Right forelimb (tissue), 1 donor: ENCODE results near the gene PNPLA5.

ENCODE experiments used
- DNase-seq: peaks from one replicate; pipeline ENCODE4 v3.0.0-alpha.2; 2018

Gene PNPLA5

DNA sequence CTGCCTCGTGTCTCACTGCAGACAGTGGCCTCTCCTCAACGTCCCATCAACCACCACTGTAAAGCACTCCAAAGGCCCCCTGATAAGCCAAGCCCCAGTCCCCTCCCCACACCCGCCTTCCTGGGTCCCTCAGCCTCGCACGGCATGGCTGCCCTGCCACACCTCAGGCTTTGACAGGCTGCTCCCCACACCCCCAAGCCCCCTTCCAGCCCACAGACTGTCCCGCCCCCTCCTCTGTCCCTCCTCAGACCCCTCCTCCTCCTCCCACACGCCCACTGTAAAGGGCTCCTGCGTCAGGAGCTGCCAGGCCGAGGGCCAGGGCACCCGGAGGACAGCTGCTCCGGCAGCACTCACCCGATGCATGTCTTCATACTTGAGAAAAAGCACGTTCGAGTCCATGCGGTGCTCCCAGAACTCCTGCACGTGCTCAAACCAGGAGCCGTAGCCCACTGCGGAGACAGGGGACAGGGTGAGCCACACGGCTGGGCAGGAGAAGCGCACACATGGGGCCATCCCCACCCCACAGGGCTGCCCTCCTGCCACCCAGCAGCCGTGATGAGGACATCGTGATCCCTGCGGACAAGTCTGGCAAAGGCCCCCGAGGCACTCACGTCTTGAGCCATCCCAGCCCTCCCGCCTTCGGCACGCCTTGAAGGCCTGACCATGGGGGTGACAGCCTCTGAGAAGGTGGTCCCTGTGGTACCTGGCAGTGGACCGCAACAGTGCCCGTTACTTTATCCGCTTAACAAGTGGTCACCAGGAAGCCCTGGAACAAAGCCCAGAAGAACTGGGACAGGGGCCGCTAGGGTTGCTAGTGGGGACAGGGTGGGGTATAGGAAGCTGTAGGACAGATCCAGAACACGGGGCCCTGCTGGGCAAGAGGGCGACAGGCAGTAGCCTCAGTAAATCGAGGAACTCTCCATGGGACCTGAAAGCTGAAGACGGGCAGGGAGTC lies 58.2 kb downstream of the PNPLA5 start:
- no peak for DNase-seq

DNA sequence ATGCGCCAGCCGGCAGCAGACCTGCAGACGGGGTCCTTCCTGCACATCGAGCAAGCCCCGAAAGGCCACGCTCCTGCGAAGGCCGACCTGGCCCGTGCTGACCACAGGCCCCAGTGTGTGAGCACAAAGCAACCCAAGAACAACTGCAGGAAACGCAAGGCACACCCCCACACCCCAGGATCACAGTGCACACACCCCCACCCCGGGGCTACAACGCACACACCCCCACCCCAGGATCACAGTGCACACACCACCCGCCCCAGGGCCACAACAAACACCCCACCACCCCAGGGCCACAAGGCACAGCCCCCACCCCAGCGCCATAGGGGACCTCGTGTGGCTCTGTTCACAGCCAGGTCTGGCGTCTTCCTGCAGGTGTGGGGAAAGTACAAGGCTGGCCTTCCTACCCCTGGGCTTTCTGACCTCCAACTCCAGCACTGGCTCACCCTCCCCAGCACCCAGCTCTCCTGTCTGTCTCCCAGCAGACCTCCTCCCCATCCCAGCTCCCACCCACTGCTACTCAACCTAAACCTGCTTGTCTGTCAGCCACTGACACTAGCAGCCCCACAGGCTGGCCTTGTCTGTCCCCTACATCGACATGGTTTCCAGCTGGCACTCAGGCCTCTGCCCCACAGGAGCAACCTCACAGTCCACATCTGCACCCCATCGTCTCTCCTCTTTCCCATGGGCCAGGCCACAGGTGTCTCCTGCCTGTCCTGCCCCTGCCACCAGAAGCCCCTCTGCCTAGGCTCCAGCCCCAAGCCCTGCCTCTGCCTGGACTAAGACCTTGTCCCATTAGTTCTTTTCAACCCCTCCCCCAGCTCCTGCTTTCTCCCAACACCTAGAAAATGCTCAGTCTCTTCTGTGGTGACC lies 59.2 kb downstream of the PNPLA5 start:
- no peak for DNase-seq

DNA sequence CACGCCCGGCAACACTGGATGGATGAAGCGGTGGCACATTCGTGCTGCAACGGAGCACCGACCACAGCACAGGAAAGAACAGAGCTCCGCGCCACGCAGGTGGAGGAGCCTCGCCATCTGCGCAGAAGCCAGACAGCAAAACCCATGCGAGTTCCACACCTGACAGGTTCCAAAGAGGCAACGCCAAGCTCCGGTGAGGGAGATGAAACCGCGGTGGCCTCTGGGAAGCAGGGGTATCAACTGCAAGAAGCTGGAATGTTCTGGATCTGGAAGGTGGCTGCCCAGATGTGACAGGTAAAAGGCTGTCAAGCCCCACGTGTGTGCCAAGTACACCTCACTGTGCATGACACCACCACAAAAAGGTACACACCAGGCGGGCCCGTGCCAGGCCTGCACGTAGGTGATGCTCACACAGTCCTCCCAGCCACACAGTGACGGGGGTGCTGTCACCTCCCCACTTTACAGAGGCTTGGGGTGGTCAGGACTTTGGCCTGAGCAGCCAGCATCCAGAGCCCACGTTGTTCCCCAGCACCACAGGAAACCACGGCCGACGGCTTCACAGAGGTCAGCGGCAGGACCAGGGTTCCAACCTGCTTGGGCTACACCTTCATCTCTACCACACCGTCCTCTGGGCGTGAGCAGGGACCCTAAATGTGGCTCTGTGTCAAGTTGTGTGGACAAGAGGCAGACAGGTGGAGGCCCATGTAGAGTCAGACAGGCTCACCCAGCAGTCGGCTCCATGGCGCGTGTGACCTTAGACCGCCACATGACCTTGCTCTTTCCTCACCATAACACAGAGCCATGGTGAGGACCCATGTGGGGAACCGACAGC lies 60.0 kb downstream of the PNPLA5 start:
- DNase-seq = no peak

DNA sequence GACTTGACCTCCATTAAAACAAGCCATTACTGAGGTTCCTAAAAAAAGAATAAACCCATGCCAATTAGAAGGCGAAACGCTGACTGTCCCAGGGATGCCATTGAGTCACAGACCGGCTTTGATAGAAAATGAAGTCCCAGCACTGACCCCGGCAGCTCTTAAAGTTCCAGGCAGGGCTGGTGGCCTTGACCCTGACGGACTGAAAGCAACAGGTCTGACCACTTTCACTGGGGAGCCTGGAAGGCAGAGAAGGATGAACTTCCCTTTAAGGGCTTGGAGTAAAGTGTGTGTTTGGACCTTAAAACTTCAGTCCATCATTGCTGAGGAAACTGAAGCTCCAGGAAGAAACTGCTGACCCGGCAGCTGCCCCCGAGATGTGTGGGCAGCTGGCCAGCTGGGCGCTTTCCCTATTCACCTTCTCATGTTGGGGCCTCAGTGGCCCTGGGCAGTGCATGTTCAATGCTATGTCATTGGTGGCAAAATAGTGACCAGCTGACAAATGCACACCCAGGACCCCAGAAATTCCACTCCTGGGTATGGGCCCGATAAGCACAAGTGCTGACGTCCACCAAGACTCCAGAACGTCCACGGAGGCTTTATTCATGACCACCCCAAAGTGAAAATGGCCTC lies 60.8 kb downstream of the PNPLA5 start:
- no peak for DNase-seq

DNA sequence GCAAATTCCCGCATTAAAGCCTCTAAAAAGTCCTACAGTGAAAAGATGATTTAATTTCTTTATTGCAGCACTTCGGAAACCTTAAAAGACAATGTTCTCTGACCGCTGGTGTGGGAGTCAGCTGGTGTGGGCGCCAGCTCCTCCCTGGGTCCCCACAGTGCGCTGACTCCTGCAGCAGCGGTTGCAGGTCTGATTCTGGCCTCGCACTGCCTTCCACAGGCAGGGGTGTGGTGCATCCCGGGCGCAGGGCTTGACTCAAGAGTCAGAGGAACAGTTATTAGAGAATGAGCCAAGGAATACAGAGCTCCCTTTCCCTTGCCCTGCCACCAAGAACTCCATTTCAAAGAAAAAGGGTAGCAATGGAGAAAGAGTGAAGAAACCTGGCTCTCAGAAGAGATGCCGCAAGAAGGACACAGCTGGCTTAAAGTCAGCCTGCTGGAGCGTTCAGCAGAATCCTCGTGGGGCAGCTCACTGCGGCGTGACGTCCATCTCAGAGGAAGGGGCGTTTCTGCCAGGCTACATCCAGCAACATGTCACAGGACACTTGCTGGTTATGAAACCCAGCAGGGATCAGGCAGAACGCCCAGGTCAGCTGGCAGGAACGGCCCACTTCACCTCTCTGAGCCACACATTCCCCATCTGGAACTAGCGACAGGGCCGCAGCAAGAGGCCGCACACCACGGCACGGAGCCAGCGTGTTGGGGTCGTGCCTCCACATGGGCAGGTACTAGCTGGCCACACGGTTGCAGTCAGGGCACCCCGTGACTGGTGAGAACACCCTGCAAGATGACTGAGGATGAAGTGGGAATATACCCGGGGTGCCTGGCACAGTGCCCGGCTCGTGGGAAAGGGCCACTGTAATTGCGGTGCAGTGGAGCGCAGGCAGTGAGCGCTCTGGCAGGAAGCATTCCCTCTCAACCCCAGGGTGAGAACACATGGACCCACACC lies 61.6 kb downstream of the PNPLA5 start:
- no peak for DNase-seq
